NCI-H128 (cell line): ENCODE data around the gene SEMA6D.

ENCODE experiments used
- DNase-seq: peaks from one replicate; lab custom pipeline; 2025; ENCODE audit not compliant: unreplicated experiment; lab: John Stamatoyannopoulos, UW

SEMA6D gene

DNA sequence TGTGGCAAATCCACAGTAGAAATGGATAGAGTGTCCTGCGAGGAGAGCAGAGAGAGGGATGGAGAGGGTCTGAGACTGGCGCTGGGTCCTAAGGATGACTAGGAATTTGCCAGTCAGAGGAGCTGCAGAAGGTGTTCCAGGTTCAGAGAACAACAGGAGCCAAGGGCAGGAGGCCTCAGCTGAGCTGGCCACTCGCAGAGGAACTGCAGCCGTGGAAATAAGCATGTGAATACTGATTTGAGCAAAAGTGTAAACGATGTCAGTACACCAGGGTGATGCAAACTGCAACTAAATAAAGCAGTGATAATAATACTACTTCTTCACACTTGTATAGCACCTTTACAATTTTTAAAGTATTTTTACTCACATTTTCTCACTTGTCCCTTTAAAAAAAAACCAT lies 24.6 kb downstream of the SEMA6D start:
- no peak for DNase-seq

DNA sequence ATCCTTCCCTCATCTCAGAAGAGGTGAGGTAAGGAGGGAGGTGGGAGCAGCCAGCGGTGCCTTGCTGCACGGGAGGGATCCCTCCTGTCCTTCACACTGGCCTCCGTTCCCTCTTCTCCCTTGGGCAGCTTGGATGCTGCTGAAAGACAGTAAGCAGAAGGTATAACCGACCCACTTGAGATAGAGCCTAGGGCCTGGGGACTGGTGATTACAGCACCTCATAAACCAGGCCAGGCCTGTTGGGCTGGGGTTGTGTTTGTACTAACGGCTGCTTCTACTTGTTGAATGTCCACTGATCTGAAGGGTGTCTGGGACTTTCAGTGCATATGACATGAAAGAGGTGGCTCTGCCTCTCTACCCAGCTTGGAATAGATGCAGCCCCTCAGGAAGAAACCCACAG lies 25.0 kb downstream of the SEMA6D start:
- no peak for DNase-seq

DNA sequence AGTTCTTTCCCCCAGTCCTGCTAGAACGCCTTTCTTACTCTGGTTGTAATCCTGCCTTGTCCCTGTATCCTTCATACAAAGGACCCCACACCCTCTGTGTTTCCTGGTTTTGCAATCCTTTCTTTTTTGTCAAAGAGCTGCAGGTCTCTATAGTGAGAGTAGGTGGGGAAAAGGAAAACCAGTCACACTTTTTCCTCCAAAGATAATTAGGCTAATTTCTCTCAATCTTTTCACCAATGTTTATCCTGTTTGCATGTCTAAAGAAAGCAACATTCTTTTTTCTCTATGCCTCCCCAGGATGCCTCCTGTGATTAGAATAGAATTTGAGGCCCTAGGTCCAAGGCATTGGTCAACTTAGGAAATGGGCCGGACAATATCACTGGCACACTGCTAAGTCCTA lies 25.4 kb downstream of the SEMA6D start:
- no peak for DNase-seq

DNA sequence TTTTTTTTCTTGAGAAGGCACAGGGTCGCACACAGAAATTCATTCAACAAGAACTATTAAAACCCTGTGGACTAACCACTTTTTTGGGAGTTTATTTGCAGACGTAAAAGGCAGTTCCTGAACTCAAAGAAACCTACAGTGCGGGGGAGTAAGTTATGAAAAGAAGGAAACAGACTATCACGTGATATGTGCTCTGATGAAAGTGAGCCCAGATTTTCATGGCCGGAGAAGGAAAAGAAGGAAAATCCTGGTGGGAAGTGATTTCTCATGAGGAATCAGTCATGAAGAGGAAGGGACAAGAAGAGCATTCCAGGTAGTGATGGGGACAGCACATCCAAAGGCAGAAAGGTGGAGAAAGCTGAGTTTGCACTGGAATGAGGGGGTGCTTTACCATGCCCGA lies 26.1 kb downstream of the SEMA6D start:
- DNase-seq, result no peak

DNA sequence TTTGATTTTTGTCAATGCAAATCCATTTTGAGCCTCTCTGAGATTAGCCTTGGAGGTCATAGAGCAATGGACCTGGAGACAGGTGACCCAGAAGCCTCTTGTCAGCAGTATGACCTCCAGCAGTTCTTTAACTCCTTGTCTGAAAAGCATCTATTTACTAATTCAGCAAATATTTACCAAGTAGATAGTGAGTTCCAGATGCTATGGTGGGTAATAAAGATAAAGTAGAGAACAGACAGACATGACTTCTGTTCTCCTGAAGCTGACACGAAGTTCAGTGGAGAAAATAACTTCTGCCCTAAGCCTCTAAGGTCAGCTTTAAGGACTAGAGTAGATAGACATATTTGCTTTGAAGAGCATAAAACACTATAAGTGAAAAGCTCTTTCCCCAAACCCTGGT lies 26.6 kb downstream of the SEMA6D start:
- no peak for DNase-seq

DNA sequence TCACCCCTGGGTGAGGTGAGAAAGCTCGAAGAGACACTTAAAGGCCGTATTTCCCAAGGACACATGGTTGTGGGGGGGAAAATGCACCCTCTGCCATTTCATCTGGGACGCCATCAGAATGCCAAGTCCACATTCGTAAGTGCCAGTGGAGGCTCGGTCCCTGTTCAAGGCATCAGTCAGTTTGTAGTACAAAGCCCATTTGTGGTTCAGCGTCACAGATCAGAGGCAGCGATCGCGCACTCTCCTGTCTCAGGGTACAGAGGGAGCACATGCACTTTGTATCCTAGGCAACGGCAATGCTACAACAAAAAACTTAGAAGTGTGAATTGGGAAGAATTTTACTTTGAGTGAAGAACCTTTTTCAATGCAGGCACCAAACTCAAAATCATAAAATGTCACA lies 27.2 kb downstream of the SEMA6D start:
- DNase-seq, result no peak

DNA sequence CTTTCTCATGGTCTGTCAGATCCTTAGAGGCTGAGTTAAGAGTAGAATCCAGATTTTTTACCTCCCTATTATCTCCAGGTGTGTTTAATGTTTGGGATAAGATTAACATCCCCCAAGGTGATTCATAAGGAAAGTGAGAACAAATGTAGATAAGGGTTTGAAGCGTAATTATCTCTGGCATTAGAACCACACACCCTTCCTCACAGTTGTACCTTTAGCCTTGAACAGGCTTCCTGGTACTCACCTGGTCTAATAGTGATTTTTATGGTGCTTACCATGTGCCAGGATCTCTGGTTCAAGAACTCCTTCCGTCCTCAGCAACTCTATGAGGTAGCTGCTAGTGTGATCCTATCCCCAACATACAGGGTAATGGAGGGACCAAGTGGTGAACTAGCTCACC lies 27.7 kb downstream of the SEMA6D start:
- DNase-seq, result no peak

DNA sequence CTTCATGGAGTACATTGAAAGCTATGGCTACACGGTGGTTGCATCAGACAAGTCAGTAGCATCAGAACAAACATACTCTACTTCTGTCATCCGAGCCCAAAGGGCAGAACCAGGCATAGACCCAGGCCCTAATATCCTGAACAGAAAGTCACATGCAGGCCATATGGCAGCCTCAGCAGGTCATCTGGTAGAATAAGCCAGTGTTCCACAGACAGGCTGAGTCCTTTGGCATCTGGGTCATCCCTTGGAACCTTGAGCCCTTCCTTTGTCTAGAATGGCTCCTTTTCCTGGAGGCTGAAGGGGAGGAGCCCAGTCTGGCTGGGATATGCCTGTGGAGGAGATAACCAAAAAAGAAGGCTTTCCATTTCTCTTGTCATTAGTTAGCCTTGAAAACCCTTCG lies 29.2 kb downstream of the SEMA6D start:
- no peak for DNase-seq

DNA sequence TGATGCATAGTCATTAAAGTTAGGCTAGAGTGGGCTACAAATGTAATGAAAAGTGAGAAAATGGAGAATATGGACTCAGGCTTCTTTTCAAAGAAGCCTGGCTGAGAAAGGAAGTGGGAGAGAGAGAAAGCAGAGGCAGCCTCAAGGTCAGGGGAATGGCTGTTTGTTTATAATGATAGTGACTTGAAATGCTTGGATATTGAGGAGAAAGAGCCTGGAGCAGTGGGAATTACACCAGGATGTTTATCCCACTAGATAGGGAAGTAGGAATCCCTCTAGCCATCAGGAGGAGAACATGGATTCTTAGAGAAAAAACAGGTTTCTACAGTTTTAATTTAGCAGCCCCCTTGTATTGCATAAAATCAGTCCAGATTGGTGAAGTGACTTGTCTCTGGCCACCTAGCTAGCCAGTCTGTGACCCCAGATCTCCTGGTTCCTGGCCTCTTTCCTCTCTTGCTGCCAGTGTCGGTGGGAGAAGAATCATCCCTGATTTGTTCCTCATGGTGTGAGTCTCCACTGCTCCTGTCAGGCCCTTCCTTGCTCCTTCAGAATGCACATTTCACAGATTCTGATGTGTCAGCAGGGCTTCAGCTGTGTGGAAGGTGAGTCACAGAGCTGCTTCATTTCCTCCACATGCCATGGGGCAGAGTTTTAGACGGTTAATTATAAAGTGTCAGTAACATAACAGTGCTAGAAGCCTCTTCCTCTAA lies 32.9 kb downstream of the SEMA6D start:
- no peak for DNase-seq

DNA sequence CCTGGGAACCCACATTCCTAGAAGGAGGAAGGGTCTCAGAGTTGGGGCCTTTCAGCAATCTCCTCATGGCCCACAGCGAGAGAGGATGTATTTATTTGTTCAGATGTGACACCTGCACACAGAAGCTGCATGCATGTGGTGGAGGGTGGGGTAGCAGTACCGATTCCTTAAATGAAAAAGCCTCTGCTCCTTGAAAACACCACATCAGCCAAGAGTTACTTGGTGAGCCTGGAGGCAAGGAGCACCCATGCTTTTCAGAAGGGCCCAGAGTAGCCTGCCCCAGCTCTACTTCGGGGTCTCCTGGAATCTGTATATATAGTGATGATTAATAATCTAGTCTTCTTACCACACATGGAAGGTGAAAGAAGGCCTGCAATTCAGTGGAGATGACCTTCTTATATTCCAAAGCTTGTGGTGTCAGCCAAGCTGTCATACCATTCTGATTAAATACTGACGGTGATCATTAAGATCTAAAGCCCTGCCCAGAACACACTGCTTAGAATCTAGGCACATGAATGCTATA lies 33.5 kb downstream of the SEMA6D start:
- DNase-seq, result no peak

DNA sequence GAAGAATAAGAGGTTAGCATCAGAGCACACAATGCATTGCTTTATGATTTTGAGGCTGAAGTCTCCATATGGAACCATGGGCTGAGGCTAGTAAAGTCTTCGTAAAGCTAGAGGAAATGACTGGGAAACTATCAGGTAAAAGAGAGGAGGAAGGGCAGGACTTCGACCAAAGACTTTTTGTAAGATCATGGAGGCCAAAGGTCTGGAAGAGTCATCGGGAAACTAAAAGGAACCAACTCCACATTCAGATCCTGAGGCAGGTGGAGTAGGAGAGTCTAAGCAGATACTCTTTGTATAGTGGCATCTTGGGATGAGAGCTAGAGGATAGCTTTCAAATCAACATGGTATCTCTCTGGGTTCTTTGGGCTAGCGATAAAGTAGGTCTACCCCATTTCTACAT lies 36.3 kb downstream of the SEMA6D start:
- no peak for DNase-seq

DNA sequence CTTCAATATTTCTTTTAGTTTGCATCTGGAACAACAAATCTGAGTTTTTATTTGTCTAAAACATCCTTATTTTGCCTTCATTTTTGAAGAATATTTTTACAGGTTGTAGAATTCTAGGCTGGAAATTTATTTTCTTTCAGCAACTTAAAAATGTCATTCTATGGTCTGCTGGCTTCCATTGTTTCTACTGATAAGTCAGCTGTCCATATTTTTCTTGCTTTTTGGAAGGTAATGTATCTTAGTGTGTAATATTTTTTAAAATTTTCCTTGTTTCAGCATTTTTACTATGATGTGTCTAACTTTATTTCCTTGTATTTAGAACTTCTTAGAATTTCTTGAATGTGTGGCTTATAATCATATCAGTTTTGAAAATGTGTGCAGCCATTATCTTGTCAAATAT lies 37.0 kb downstream of the SEMA6D start:
- no peak for DNase-seq

DNA sequence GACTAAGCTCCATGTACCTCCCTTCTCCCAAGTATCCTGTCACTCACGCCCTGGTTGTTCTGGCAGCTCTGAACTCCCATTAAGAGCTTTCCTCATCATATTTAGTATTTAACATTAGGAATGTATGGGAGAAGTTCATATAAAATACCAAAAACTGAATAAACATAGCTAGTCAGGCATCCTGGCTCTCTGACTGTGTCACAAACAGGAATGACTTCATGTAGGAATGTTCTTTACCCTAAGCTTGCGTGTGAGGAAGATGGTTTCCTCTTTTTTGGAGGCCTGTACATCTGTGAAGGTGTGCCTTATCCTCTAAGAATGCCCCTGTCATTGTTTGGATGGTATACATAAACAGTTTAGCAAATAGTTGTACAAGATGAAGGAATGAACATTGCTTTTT lies 38.6 kb downstream of the SEMA6D start:
- no peak for DNase-seq

DNA sequence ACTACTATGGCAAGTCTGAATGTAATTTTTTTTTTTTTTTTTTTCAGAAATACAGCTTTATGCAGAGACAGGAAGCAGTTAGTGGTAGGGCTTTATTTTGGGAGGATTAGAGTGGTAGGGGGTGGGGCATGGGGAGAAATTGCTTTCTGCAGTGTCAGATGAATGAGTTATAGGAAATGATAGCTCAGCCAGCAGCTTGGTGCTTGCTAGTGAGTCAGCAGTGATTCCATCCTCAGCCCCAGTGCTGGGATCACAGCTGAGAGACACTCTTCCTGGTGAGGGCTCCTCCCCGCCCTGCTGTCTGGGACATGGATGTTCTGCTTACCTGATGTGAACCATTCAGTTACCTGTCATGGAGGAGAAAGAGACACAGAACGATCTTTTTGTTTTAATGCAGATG lies 39.6 kb downstream of the SEMA6D start:
- no peak for DNase-seq

DNA sequence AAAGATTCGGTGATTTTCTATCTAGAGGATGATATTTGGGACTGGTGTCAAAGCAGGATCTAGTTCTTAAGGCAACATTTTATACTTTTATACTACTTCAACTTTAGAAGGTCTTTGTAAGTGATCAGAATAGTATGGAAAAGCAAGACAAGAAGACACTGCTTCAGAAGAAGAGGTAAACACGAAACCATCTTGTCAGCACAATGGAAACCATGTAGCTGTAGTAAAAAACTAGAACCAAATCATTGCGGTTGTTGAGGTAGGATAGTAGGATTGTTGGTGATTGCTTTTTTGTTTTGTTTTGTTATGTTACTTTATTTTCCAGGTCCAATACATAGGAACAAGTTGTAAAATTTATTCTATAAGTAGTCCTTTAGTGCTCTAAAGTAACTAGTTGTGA lies 40.0 kb downstream of the SEMA6D start:
- DNase-seq, result no peak

DNA sequence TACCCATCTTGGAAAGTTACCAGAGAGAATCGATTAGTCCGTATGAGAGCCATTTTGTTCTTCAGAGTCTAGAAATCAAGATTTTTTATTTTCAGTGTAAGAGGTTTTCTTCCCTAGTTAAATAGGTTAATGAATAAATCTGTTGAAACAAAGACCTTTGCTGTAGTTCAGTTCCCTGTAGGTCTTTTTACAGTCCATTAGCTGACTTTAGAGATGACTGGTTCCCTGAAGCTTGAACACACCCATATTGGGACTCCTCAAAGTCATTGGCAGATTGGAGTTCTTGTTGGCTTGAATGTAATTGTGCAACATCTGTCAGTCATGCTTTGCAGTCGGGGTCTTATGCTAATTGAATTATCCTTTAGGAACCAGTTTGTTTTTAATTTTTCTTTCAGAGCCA lies 45.3 kb downstream of the SEMA6D start:
- no peak for DNase-seq

DNA sequence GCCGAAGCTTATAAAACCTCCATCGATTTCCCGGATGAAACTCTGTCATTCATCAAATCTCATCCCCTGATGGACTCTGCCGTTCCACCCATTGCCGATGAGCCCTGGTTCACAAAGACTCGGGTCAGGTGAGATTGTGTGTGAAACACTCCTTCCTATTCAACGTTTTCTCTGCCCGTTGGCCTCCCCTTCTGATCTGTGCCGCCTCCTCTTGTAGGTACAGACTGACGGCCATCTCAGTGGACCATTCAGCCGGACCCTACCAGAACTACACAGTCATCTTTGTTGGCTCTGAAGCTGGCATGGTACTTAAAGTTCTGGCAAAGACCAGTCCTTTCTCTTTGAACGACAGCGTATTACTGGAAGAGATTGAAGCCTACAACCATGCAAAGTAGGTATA lies 47.4 kb downstream of the SEMA6D start:
- DNase-seq, result no peak

DNA sequence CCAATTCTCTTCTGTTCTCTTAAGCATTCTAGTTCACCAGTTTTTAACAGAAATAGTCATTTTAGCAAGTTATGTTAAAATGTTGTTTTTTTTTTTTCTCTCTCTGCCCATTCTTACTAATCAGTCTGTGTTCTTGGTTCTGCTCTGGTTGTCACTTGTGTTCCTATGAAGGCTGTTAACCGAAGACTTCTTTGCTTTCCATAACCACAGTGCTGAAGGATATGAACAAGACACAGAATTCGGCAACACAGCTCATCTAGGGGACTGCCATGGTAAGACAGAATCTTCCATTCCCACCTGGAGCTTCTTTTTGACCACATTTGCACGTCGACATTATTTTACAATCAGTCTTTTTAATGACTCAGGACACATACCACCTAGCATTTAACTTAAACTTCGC lies 49.1 kb downstream of the SEMA6D start:
- no peak for DNase-seq

DNA sequence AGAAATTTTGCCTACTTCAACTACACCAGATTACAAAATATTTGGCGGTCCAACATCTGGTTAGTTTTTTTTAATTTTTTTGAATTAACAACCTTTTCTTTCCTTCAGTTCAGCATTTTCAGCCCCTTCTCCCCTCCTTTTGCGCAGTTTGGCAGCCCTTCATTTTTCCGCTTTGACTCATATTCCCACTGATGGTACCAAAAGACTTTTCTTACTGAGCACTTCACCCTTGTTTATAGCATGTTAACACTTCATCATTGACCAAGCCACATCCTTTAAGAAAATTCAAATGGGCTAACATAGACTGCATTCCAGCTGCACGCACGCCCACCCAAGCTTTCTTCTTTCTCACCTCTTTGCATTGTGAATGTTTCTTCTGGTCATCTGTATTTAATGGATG lies 49.7 kb downstream of the SEMA6D start:
- no peak for DNase-seq

DNA sequence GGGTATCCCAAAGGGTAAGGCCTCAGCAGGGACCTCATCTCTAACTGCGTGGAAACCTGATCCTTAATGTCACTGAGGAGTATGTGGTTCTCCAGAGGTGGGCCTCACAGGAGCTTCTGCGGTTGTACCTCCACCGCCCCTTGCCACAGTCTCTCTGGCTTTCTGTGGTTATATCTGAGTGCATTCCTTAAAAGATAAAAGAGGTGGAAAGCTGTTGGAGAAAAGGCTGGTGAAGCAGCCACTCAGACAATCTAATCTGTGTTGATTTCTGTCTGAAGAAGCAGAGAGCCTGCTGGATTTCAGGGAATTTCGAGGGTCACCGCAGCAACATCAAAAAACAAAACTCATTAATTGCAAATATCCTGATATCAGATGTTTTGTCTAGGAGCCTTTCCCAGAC lies 51.4 kb downstream of the SEMA6D start:
- DNase-seq, result no peak

DNA sequence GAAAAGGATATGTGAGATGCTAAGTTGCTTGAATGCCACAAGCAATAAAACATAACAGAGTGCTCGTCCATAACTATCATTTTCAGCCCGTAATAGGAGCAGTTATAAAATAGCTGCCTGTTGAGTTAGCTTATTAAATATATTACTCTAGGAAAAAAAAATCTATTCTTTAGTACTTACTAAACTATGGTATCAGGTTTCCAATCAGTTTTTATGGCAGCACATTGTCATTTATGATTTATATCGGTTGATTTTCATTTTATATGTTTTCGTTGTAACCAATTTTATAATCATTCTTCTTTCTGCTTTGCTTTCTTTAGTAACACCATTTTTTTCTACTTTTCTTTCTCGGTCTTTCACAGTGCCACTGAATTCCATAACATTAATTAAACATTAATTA lies 51.9 kb downstream of the SEMA6D start:
- DNase-seq, result no peak

DNA sequence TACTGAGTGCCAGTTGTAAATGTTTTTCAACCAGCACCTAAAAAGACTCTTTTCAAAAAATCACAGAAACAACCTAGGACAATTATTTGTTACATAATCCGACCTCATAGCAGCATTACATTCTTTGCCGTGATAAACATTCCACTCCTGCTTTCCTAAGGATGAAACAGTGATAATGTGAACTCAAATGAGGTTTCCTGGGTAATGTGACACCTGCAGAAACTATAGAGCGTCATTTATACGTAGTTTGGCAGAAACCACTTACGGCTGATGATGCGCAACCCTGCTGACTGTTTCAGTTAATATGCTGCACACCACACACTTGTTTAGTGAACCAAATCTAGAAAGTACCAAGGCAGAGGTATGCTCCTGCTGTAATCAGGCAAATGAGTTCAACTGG lies 55.8 kb downstream of the SEMA6D start:
- DNase-seq, result no peak

DNA sequence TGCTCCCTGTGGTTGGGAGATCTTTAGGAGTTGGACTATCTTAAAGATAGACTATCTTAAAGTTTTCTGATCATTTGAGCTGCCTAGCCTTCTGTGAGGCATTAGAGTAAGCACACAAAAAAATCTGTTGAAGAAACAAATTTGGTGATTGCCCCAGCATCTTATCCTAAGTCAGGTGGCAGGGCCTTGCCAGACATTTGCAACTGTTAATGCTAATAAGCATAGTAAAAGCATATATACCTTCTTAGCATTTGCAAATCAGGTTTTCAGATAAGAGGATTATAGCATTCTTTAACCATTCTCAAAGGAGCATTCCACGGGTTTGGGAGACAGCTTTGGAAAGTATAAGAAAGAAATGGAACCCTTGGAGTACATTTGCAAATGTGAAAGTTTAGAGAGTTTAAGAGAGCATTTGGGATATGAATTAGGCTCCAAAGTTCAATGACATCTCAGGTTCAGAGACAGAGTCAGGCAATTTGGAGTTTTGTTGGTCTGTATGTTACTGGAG lies 61.0 kb downstream of the SEMA6D start:
- no peak for DNase-seq
